BLaER1 (cell line): ENCODE data around the gene RAC3.
A peak's percentile ranks its signal among the peaks of the same experiment; 100 is the strongest.

Experiments
- H3K27ac ChIP-seq: shearing (Covaris generic); formaldehyde crosslinking; 2 replicates; pipeline ENCODE4 v1.8.1; 2022
- H3K27me3 ChIP-seq: shearing (Covaris generic); formaldehyde crosslinking; 2 replicates; pipeline ENCODE4 v1.8.1; 2022
- H3K36me3 ChIP-seq: shearing (Covaris generic); formaldehyde crosslinking; 2 replicates; pipeline ENCODE4 v1.8.1; 2022
- H3K4me1 ChIP-seq: shearing (Covaris generic); formaldehyde crosslinking; 2 replicates; pipeline ENCODE4 v1.8.1; 2022
- H3K4me2 ChIP-seq: shearing (Covaris generic); formaldehyde crosslinking; 2 replicates; pipeline ENCODE4 v1.8.1; 2022
- H3K4me3 ChIP-seq: shearing (Covaris generic); formaldehyde crosslinking; 2 replicates; pipeline ENCODE4 v1.8.1; 2022
- H3K9ac ChIP-seq: shearing (Covaris generic); formaldehyde crosslinking; 2 replicates; pipeline ENCODE4 v1.8.1; 2022
- H3K9me3 ChIP-seq: shearing (Covaris generic); formaldehyde crosslinking; 2 replicates; pipeline ENCODE4 v1.8.1; 2022
- H4K20me1 ChIP-seq: shearing (Covaris generic); formaldehyde crosslinking; 2 replicates; pipeline ENCODE4 v1.8.1; 2022
- Cebpa-rat ChIP-seq: shearing (Covaris generic); IDR thresholded peaks from 2 replicates; pipeline ENCODE4 v1.8.1; 2022

RAC3 gene

DNA sequence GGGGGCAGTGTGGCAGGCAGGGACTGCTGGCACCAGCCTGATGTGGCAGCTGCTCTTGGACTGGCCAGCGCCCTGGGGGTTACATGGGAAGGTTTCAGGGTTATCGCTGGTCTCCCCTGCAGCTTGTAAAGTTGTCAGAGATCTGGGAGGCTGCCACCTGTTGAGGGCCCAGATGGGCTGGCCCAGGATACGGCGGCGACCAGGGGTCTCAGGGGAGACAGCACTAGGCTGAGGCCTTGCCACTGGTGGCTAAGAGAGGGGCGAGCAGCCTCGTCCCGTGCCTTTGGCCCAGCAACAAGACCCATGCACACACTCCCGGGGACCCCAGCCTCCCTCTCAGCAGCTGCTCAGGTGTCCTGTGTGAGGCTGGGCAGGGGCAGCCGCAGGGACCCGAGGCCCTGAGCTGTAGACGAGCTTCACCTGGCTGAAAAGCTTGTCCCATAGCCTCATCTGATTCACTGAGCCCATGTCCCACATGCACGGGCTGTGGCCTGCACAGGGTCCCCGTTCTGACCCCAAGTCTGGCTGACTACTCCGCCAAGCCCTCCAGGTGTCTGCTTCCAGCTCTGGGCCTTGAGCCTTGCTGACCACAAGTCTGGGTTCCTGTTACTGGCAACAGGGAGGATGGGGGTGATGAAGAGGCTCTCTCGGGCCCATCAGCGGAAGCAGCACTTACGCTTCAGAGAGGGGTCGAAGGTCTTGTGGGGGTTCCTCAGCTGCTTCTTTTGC, 28.0 kb downstream of the RAC3 start:
- Histone ChIP-seq H3K9me3 (no peaks in the 10 kb centered on the region), H3K4me1 (peaks cover 57% of the 10 kb centered on the region), H3K4me3 (peak overlapping the region; percentile 11; the same call in 1 of the 2 replicates), H3K36me3 (peaks cover 97% of the 10 kb centered on the region), H3K4me2 (peak overlapping the region; percentile 72), H3K27ac (peak overlapping the region; percentile 63), H3K27me3 (no peaks in the 10 kb centered on the region), H3K9ac (peak overlapping the region; percentile 54), H4K20me1 (peaks cover 87% of the 10 kb centered on the region)
- TF ChIP-seq Cebpa-rat: no peak

DNA sequence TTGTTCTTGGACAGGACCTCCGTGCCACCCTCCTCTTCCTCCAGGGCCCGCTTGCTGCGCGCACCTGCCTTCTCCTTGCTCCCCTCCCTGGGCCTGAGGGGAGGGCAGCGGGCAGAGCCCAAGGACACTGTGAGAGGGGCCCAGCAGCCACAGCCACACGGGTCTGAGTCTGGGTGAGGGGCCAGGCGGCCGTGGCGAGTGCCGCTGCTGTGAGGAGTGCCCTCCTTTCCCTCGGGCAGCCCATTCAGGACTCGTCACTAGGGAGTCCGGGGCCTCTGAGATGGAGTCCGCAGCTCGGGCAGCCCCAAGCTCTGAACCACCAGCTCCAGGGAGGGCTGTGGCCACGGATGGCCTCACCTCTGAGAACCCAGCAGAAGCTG, 28.5 kb downstream of the RAC3 start:
- H3K27me3 ChIP-seq: no peaks in the 10 kb centered on the region
- peaks cover 93% of the 10 kb centered on the region for H3K36me3 ChIP-seq
- peaks cover 87% of the 10 kb centered on the region for H4K20me1 ChIP-seq
- H3K9me3 ChIP-seq: no peaks in the 10 kb centered on the region
- no peak for TF ChIP-seq Cebpa-rat
- H3K4me3 ChIP-seq: no peak overlapping the region
- H3K9ac ChIP-seq: peak overlapping the region; percentile 54
- H3K27ac ChIP-seq: peak overlapping the region; percentile 63
- peaks cover 57% of the 10 kb centered on the region for H3K4me1 ChIP-seq
- H3K4me2 ChIP-seq: peak overlapping the region; percentile 72

DNA sequence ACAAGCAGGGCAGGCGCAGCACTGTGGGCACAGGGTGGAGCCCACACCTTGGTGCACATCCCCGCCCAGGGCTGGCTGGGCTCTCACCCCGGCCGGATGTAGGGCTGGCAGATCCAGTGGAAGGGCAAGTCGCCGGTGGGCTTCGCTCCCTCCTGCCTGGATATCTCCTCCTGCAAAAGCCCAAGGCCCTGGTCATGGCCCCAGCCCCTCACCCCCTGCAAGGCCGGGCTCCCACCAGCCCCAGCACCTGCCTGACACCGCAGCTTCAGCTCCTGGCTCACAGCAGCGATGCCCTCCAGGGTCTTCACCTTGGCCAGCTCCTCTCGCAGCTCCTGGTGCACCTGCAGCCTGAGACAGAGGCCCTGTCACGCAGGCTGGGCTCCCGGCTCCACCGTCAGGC, 29.1 kb downstream of the RAC3 start:
- no peak overlapping the region for H3K4me3 ChIP-seq
- TF ChIP-seq Cebpa-rat: no peak
- H3K27ac ChIP-seq: peak overlapping the region; percentile 63; the same call in 1 of the 2 replicates
- no peaks in the 10 kb centered on the region for H3K9me3 ChIP-seq
- peak overlapping the region; percentile 72; the same call in 1 of the 2 replicates for H3K4me2 ChIP-seq
- H3K27me3 ChIP-seq: no peaks in the 10 kb centered on the region
- H4K20me1 ChIP-seq: peaks cover 84% of the 10 kb centered on the region
- peaks cover 88% of the 10 kb centered on the region for H3K36me3 ChIP-seq
- H3K9ac ChIP-seq: no peak overlapping the region
- H3K4me1 ChIP-seq: peaks cover 56% of the 10 kb centered on the region

DNA sequence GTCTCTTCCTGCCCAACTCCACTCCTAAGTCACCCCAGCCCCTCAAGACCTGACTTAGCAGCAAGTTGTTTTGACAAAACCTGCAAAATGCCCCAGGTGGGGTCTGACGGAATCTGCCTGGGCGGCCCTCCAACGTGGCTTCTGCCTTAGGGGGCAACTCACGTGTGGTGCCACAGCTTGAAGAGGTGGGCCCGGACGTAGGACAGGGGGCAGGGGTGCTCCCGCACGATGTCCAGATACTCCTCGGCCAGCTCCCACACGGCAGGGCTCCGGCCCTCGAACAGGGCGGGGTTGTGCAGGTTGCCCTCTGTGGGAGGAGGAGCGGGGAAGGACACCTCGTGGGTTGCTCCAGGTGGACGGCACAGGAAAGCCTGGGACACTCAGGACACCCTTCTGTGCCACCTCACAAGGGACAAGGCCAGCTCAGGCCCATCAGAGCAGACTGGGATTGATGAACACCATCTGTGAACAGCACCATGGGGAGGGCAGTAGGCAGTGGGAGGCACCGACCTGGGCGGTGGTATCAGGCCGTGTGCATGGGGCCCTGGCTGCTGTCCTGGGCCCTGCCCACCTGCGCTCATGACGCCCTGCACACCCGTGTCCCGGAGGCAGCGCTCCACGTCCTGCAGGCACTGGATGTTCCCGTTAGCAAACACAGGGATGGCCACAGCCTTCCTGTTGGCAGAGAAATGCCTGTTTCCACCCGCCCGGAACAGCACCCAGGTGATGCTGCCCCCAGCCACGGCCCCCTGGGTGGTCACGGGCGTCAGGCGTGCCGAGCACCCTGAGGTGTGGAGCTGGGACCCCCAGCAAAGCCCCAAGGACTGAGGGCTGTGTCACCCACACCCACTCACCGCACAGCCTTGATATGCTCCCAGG, 29.8 kb downstream of the RAC3 start:
- Histone ChIP-seq H3K36me3 (peaks cover 82% of the 10 kb centered on the region), H3K4me2 (no peak overlapping the region), H4K20me1 (peaks cover 78% of the 10 kb centered on the region), H3K4me1 (peaks cover 59% of the 10 kb centered on the region), H3K27ac (no peak overlapping the region), H3K9me3 (no peaks in the 10 kb centered on the region), H3K9ac (no peak overlapping the region), H3K27me3 (no peaks in the 10 kb centered on the region), H3K4me3 (no peak overlapping the region)
- no peak for TF ChIP-seq Cebpa-rat

DNA sequence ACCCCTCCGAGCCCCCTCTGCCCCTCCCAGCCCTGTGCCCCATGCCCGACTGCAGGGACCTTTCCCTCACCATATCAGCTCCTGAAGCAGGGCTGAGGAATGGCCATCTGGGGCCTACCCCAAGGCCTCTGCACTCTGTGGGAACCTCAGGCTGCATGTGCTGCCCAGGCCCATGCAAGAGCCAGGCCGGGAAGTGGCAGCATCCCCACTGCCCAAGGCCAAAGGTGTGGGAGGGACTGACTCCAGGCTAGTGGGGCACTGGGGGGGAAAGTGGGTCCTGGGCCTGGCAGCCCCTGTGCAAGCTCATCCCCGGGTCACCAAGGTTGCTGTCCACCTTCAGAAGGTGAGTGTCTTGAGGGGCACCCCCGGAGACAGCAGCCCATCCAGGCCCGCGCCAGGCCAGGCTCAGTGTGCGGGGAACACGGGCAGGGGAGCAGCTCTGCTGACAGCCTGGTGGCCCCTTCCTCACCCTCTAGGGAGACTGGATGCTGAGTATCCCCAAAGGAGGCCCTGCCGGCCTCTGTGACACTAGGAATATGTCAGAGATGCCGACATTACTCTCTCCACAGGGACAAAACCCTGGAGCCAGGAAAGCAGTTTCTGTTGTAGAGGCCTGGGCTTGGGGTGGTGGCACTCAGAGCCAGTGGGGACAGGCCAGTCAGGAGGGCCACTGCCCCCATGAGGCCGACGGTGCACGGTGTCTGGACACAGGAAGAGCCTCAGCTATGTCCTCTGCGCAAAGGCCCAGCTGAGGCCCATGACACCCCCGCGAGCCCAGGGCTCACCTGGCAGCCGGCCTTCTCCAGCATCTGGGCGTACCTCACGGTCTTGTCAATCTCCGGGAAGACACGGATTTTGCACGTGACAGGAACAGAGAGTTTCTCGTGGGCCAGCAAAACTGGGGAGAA, 30.9 kb downstream of the RAC3 start:
- H3K4me3 ChIP-seq: no peak overlapping the region
- peaks cover 71% of the 10 kb centered on the region for H3K36me3 ChIP-seq
- H3K9ac ChIP-seq: no peak overlapping the region
- TF ChIP-seq Cebpa-rat: no peak
- no peak overlapping the region for H3K27ac ChIP-seq
- H4K20me1 ChIP-seq: peaks cover 68% of the 10 kb centered on the region
- peaks cover 63% of the 10 kb centered on the region for H3K4me1 ChIP-seq
- no peaks in the 10 kb centered on the region for H3K9me3 ChIP-seq
- no peaks in the 10 kb centered on the region for H3K27me3 ChIP-seq
- no peak overlapping the region for H3K4me2 ChIP-seq

DNA sequence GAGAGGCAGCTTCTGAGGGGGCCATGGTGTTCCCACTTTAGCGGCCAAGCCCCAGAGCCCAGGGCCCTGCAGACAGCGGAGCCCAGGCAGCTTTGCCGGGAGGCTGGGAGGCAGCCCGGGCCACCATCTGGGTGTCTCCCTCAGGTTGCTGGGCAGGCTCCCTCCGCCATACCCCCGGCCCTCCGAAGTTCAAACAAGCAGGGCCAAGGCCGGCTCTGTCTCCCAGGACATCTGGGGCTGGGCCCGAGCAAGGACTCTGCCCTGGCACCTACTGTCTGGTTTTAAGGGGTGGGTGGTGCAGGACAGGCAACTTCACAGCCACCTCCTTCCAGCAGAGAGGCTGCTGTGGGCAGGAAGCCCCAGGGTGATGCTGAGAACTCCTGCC, 31.5 kb downstream of the RAC3 start:
- Histone ChIP-seq H3K36me3 (peaks cover 65% of the 10 kb centered on the region), H3K27ac (no peak overlapping the region), H3K9me3 (no peaks in the 10 kb centered on the region), H3K4me3 (no peak overlapping the region), H3K4me1 (peaks cover 59% of the 10 kb centered on the region), H3K4me2 (no peak overlapping the region), H3K27me3 (no peaks in the 10 kb centered on the region), H4K20me1 (peaks cover 61% of the 10 kb centered on the region), H3K9ac (no peak overlapping the region)
- TF ChIP-seq Cebpa-rat: no peak

DNA sequence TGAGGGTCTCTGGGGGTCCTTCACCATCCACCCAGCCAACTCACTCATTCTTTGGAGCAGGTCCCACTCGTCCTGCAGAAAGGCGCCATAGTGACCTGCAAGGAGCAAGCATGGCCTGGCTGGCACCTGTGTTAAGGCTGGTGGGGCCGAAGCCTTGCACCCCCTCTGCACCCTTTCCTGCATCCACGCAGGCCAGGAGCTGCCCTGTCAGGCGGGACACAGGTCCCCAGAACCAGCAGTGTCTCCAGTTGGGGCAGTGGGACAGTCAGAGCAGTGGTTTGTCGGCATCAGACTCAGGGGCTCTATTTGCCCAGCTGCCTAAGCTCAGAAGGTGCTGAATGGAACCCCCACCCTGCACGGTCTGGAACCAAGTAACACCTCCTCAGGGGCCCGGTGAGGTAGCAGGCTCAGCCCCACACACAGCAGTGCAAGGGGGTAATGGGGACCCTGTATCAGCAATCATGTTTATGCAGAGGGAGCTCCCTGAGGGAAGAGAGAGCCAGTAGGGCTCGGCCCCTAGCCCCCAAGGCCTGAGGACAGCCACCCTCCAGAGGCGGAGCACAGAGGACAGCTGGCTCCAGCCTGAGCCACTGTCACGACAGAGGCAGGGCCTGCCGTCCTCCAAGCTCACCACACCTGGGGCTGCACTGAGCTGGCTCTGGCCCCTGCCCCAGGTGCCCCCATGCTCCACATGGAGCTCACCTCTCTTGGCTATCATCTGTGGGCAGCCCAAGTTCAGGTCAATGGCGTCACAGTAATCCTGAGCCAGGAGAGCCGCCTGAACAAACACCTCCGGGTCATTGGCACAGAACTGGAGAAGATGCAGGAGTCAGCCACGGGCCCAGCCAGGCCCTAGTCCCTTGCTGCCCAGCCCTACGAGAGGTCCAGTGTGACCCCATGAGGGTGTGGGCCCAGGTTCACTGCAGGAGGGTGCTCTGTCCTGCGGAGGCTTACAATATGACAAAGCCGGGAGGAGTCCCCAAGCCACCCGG, 32.2 kb downstream of the RAC3 start:
- peaks cover 54% of the 10 kb centered on the region for H4K20me1 ChIP-seq
- H3K27ac ChIP-seq: no peak overlapping the region
- H3K4me1 ChIP-seq: peaks cover 54% of the 10 kb centered on the region
- no peaks in the 10 kb centered on the region for H3K9me3 ChIP-seq
- no peak for TF ChIP-seq Cebpa-rat
- H3K9ac ChIP-seq: peak overlapping the region; percentile 95
- peak overlapping the region; percentile 99 for H3K4me2 ChIP-seq
- H3K27me3 ChIP-seq: no peaks in the 10 kb centered on the region
- H3K36me3 ChIP-seq: peaks cover 57% of the 10 kb centered on the region
- no peak overlapping the region for H3K4me3 ChIP-seq

DNA sequence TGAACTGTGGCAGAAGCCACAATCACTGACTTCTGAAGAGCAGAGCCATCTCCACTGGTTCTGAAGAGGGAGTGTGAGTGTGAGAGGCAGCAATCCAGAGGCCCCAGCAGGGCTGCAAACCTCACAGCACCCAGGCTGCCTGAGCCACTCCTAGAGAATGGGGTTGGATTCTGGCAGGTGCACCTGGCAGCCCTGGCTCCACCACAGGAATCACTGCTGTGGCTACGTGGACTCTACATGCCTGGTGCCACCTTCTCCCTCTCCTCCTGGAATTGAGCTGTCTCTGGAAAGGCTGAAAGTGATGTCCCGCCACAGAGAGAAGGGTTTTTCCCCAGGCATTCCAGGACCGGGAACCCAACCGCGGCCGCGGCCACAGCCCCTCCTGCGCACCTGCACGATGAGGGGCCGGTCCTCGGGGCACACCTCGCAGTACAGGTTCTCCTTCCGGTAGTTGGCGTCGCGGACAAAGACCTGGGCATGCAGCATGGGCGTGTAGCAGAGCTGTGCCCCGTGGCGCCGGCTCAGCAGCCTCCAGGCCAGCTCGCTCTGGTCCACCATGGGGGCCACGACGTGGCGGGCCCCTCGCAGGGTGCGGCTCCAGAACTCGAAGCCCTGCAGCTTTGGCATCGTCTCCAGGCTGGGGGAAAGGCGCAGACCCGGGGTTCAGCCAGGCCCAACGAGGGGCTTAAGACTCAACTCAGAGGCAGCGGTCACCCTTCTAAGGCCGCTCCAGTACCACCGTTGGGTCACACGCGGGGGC, 33.1 kb downstream of the RAC3 start:
- TF ChIP-seq Cebpa-rat: no peak
- H3K9me3 ChIP-seq: no peaks in the 10 kb centered on the region
- peaks cover 48% of the 10 kb centered on the region for H3K36me3 ChIP-seq
- H4K20me1 ChIP-seq: peaks cover 45% of the 10 kb centered on the region
- H3K27ac ChIP-seq: peak overlapping the region; percentile 92
- H3K4me2 ChIP-seq: peak overlapping the region; percentile 99
- H3K27me3 ChIP-seq: no peaks in the 10 kb centered on the region
- H3K4me1 ChIP-seq: peaks cover 45% of the 10 kb centered on the region
- peak overlapping the region; percentile 95 for H3K9ac ChIP-seq
- peak overlapping the region; percentile 96 for H3K4me3 ChIP-seq
